ENCODE results near the gene CASK. TPM values are rescaled to one million over a fixed set of nuclear protein-coding genes. Genes with fewer than 3 reads are reported as not detected.

CASK gene
- total and polyA plus RNA-seq, 9 of the 15 experiments (the other 6 are each of a cell fraction or from before 2014, with no cell fraction given): 1.3 to 7.4 (median 5.2) TPM

- TF ChIP-seq PML (IDR thresholded peaks at IDR 0.05; ENCODE audit: low read length) (peak; percentile 74; the same call in 1 of the 2 replicates), FOXO4 (CRISPR knock-in tag; IDR thresholded peaks at IDR 0.05) (no peak), TEAD4 (IDR thresholded peaks at IDR 0.05; ENCODE audit: low read length) (peak; percentile 93), TEAD4 (CRISPR knock-in tag; IDR thresholded peaks at IDR 0.05; ENCODE audit: borderline replicate concordance) (no peak), ZFP91 (CRISPR knock-in tag; IDR thresholded peaks at IDR 0.05) (no peak), LARP7 (IDR thresholded peaks at IDR 0.05) (no peak), FOSL1 (tag; conservative IDR thresholded peaks at IDR 0.05) (peak; percentile 95), GTF2A2 (tag; IDR thresholded peaks at IDR 0.05) (no peak), HINFP (tag; conservative IDR thresholded peaks at IDR 0.05; ENCODE audit: low read depth) (no peak), ZNF740 (CRISPR knock-in tag; IDR thresholded peaks at IDR 0.05) (no peak), ZNF740 (tag; IDR thresholded peaks at IDR 0.05) (no peak), ZBED1 (IDR thresholded peaks at IDR 0.05) (no peak), STAT5A (IDR thresholded peaks at IDR 0.05; ENCODE audit: borderline replicate concordance, low read length) (peak; percentile 62; the same call in 1 of the 2 replicates), ZNF184 (CRISPR knock-in tag; IDR thresholded peaks at IDR 0.05) (no peak), HLTF (IDR thresholded peaks at IDR 0.05) (no peak), EP300 (IDR thresholded peaks at IDR 0.05; ENCODE audit: low read length) (peak; percentile 73; the same call in 1 of the 2 replicates), ZKSCAN8 (CRISPR knock-in tag; IDR thresholded peaks at IDR 0.05) (0 out of 2 replicates have a peak, but pooled peaks have one; percentile 35), NRF1 (conservative IDR thresholded peaks at IDR 0.05 in 1 of 2, IDR thresholded peaks at IDR 0.05 in 1 of 2) (peak in 1 of 2 experiments; percentile 26; a peak in 2 of 4 replicates), ZEB2 (IDR thresholded peaks at IDR 0.05) (no peak), ZFP30 (CRISPR knock-in tag; IDR thresholded peaks at IDR 0.05; ENCODE audit: borderline replicate concordance) (no peak), EHMT2 (IDR thresholded peaks at IDR 0.05) (peak; percentile 37; the same call in 1 of the 2 replicates), ILF3 (IDR thresholded peaks at IDR 0.05; ENCODE audit: borderline replicate concordance) (no peak), POLR2A (conservative IDR thresholded peaks at IDR 0.05) (no peak), THAP7 (CRISPR knock-in tag; IDR thresholded peaks at IDR 0.05) (no peak)
Measured at GRCh38 chrX:41956027-41956426, 32.7 kb upstream of the CASK start (continued).
